Astrocyte (in vitro differentiated cells and primary cell): ENCODE measurements around the gene CYP3A4.

Experiments
- CTCF ChIP-seq: IDR thresholded peaks from 2 replicates; pipeline ENCODE4 v1.5.1; 2011; ENCODE audit warnings: low read depth, mild to moderate bottlenecking, inconsistent platforms, low read length, moderate library complexity; ENCODE audit not compliant: insufficient read depth
- EZH2 ChIP-seq: IDR thresholded peaks from 2 replicates; pipeline ENCODE4 v1.6.1; 2012; ENCODE audit warnings: mild to moderate bottlenecking, low read length, inconsistent platforms; ENCODE audit not compliant: insufficient read depth

- no peak for TF ChIP-seq CTCF
- no peak for TF ChIP-seq EZH2
Measured at GRCh38 chr7:99829524-99830160, 45.7 kb upstream of the CYP3A4 start.
